Activated CD4-positive, alpha-beta T cell treated with anti-CD3 and anti-CD28 coated beads for 48 hours (primary cell): ENCODE measurements around the gene ADAMTS7.

ENCODE experiments used
- DNase-seq: peaks from one replicate; pipeline ENCODE4 v3.0.0-alpha.2; 2020

ADAMTS7 gene

DNA sequence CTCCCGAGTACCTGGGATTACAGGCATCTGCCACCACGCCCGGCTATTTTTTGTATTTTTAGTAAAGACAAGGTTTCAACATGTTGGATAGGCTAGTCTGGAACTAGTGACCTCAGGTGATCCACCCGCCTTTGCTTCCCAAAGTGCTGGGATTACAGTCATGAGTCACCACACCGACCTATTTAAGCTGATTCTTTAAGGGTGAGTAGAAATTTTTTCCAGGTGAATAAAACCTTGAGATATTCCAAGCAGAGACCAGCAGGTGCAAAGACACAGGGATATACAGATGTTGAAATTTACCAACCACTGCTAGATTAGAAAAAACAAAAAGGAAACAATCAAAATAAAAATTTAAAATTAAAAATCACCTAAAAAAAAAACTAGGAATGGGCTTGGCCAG is 95.8 kb downstream of the ADAMTS7 start:
- DNase-seq = no peak

DNA sequence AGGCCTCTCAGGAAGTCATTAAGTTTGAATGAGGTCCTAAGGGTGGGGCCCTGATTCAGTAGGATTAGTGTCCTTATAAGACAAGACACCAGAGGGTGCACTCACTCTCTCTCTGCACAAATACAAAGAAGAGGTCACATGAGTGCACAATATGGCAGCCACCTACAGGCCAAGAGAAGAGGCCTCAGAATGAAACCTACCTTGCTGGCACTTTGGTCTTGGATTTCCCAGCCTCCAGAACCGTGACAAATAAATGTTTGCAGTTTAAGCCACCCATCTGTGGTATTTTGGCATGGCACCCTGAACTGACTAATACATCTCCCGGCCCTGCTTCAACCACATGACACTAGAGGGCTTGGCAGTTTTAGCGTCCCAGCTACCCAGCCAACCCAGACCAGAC is 96.4 kb downstream of the ADAMTS7 start:
- peak; percentile 35 for DNase-seq

DNA sequence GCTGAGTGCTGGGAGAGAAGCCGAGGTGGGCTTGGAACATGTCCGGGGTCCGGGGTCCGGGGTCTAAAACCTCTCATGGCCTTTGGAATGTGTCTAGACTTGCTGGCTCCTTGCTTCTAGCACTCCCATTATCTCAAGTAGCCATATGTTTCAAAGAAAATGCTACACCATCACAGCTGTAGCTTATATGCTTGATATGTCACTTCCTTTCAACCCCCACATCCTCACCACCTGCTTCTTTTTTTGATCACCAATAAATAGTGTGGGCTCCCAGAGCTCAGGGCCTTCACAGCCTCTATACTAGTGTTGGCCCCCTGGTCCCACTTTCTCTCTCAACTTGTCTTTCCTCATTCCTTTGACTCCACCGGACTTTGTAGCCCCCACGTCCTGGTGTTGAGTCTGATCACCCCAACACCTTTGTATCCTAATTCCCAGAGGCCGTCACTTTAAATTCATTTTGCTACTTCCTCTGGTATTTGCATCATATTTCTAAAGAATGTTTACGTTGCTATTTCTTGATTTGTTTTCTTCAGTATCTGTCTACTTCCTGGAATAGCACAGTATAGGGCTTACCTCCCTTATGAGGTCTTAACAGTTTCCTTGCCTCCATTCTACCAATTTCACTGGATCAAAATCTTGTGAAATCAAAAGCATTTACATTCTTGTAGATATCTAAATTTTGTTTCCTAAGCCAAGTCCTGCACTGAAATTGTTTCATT is 98.3 kb downstream of the ADAMTS7 start:
- DNase-seq = no peak

DNA sequence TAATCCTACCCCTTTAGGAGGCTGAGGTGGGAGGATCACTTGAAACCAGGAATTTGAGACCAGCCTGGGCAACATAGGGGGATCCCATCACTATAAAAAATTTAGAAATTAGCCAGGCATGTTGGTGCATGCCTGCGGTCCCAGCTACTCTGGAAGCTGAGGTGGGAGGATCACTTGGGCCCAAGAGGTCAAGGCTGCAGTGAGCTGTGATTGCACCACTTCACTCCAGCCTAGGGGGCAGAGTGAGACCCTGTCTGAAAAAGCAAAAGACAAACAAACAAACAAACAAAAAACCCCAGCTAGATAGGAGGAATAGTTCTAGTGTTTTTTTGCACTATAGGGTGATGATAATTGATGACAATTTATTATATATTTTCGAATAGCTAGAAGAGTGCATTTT is 99.6 kb downstream of the ADAMTS7 start:
- DNase-seq = no peak

DNA sequence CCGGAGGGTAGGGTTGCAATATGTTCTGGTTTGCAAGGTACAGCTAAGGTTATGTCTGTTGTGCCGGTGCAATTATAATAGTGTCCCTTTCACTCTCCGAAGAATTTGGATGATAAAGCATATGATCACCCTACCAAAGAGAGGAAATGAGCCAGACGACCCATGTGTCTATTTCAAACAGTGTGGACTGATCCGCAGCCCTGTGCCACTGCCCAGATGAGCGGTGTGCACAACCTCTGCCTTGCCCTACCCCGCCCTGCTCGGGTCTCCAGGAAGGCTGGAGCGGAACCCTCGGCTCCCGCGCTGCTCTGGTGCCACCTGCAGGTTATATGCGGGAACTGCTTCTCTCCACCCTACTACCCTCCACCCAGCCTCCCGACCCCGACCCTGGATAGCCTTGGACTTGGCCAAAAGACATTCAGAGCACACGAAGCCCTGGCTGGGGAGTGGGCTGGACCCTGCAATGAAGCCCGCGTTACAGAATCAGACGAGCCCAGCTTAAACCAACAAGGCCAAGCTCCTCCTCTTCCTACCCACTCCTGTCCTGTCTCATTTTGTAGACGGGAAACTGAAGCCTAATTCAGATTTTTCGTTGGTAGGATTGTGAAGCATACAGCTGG is 101.9 kb downstream of the ADAMTS7 start:
- peak; percentile 83 for DNase-seq
